ENCODE data around the gene IAPP.
"Not testable (repeated sequence)": the region's sequence is repeated elsewhere in the genome, so short reads cannot be mapped to it uniquely, and the experiment has no call there.

Gene IAPP

GRCh38 chr12:21381320-21381719, 8.6 kb downstream of the IAPP start:
- DNase-seq: not testable (repeated sequence)

- DNase-seq: no peak
These were observed 11.6 kb downstream of the IAPP start for GRCh38 chr12:21384261-21384660.

- no peak for DNase-seq
These were observed 14.5 kb downstream of the IAPP start for GRCh38 chr12:21387174-21387573.

GRCh38 chr12:21392384-21392783, 19.7 kb downstream of the IAPP start:
- no peak for DNase-seq

- not testable (repeated sequence) for DNase-seq
These were observed 22.3 kb downstream of the IAPP start for GRCh38 chr12:21394828-21395626.

GRCh38 chr12:21413369-21414277, 40.9 kb downstream of the IAPP start:
- DNase-seq: no peak

GRCh38 chr12:21416511-21417121, 43.9 kb downstream of the IAPP start:
- DNase-seq: no peak

GRCh38 chr12:21418398-21418797, 45.7 kb downstream of the IAPP start:
- DNase-seq: not testable (repeated sequence)

GRCh38 chr12:21419009-21419699, 46.5 kb downstream of the IAPP start:
- not testable (repeated sequence) for DNase-seq

GRCh38 chr12:21428241-21428640, 55.5 kb downstream of the IAPP start:
- no peak for DNase-seq

All from activated CD4-positive, CD25-positive, alpha-beta regulatory T cell (primary cell).